GM23338 (cell line): Measurements from ENCODE around the gene GATA5. TPM values are rescaled to one million over a fixed set of nuclear protein-coding genes. Genes with fewer than 3 reads are reported as not detected.

Experiments
- ATAC-seq: fragments of 200-7000 bp; cut with Tn5 transposase; 3 replicates; pipeline ENCODE4 v1.9.1; 2020
- DNase-seq: peaks from one replicate; pipeline ENCODE4 v3.0.0-alpha.2; 2015; ENCODE audit warnings: low spot score
- H2AFZ ChIP-seq: fragments of 200-600 bp; sonication (generic); 2 replicates; pipeline ENCODE4 v1.8.0; 2016; ENCODE audit warnings: antibody characterized with exemption, mild to moderate bottlenecking, moderate library complexity
- H3F3A ChIP-seq: fragments of 200-600 bp; sonication (generic); replicated peaks from 2 replicates; pipeline ENCODE4 v1.8.0; 2017; ENCODE audit warnings: antibody characterized with exemption, mixed run types, low read depth
- H3K27ac ChIP-seq: fragments of 200-600 bp; sonication (generic); 2 replicates; pipeline ENCODE4 v1.6.1; 2016; ENCODE audit warnings: low read depth
- H3K27me3 ChIP-seq: fragments of 200-600 bp; sonication (generic); 2 replicates; pipeline ENCODE4 v1.8.0; 2016; ENCODE audit warnings: mild to moderate bottlenecking, mixed run types, moderate library complexity; ENCODE audit not compliant: insufficient read depth
- H3K36me3 ChIP-seq: fragments of 200-600 bp; sonication (generic); 2 replicates; pipeline ENCODE4 v1.8.0; 2016; ENCODE audit warnings: mild to moderate bottlenecking; ENCODE audit not compliant: insufficient read depth
- H3K4me1 ChIP-seq: fragments of 200-600 bp; sonication (generic); 2 replicates; pipeline ENCODE4 v1.8.0; 2016; ENCODE audit warnings: mild to moderate bottlenecking, moderate library complexity; ENCODE audit not compliant: insufficient read depth
- H3K4me2 ChIP-seq: fragments of 200-600 bp; sonication (generic); 2 replicates; pipeline ENCODE4 v1.7.1; 2017; ENCODE audit warnings: mixed run types
- H3K4me3 ChIP-seq: fragments of 200-600 bp; sonication (generic); 2 replicates; pipeline ENCODE4 v1.6.1; 2016; ENCODE audit warnings: mixed run types
- H3K79me2 ChIP-seq: fragments of 200-600 bp; sonication (generic); replicated peaks from 2 replicates; pipeline ENCODE4 v1.8.0; 2017; ENCODE audit warnings: mild to moderate bottlenecking; ENCODE audit not compliant: insufficient read depth
- H3K9me2 ChIP-seq: fragments of 200-600 bp; sonication (generic); 2 replicates; pipeline ENCODE4 v1.8.0; 2017; ENCODE audit not compliant: insufficient read depth
- H4K20me1 ChIP-seq: fragments of 200-600 bp; sonication (generic); replicated peaks from 2 replicates; pipeline ENCODE4 v1.8.0; 2017; ENCODE audit warnings: mild to moderate bottlenecking; ENCODE audit not compliant: insufficient read depth
- H3K27ac Mint-ChIP-seq: 2 replicates; pipeline ENCODE4 v1.8.0; 2020; ENCODE audit warnings: inconsistent platforms, mild to moderate bottlenecking, moderate library complexity, mixed read lengths
- H3K27me3 Mint-ChIP-seq: 3 replicates; pipeline ENCODE4 v1.8.0; 2022; ENCODE audit warnings: low read depth, mild to moderate bottlenecking, moderate library complexity, mixed read lengths, inconsistent platforms; ENCODE audit not compliant: insufficient read depth, poor library complexity
- H3K36me3 Mint-ChIP-seq: 3 replicates; pipeline ENCODE4 v1.8.0; 2021; ENCODE audit warnings: low read depth, mild to moderate bottlenecking, inconsistent platforms, moderate library complexity, mixed read lengths
- H3K4me1 Mint-ChIP-seq: 3 replicates; pipeline ENCODE4 v1.8.0; 2020; ENCODE audit warnings: mild to moderate bottlenecking, inconsistent platforms, mixed read lengths
- H3K4me3 Mint-ChIP-seq: 3 replicates; pipeline ENCODE4 v1.8.0; 2021; ENCODE audit warnings: moderate library complexity, mild to moderate bottlenecking, inconsistent platforms, mixed read lengths
- H3K9me3 Mint-ChIP-seq: 3 replicates; pipeline ENCODE4 v1.8.0; 2020; ENCODE audit warnings: moderate library complexity, mild to moderate bottlenecking, inconsistent platforms, mixed read lengths
- EZH2 ChIP-seq: fragments of 200-600 bp; sonication (generic); IDR thresholded peaks from one replicate; pipeline ENCODE4 v1.8.0; 2017; ENCODE audit warnings: antibody characterized with exemption, mild to moderate bottlenecking, low read depth; ENCODE audit not compliant: unreplicated experiment
- EZH2phosphoT487 ChIP-seq: fragments of 200-600 bp; sonication (generic); IDR thresholded peaks from one replicate; pipeline ENCODE4 v1.8.1; 2018; ENCODE audit warnings: antibody characterized with exemption; ENCODE audit not compliant: unreplicated experiment
- NANOG ChIP-seq: IDR thresholded peaks from 2 replicates; pipeline ENCODE4 v1.6.1; 2016; ENCODE audit warnings: antibody characterized with exemption, borderline replicate concordance
- POLR2AphosphoS5 ChIP-seq: IDR thresholded peaks from 2 replicates; pipeline ENCODE4 v1.6.1; 2016; ENCODE audit warnings: antibody characterized with exemption, low read depth
- STAT1 ChIP-seq: IDR thresholded peaks from one replicate; pipeline ENCODE4 v1.6.1; 2016; ENCODE audit warnings: antibody characterized with exemption; ENCODE audit not compliant: unreplicated experiment
- ZNF114 ChIP-seq: fragments of 250-450 bp; sonication (Bioruptor Pico); IDR thresholded peaks from 2 replicates; pipeline ENCODE4 v1.5.0; 2020; ENCODE audit warnings: mild to moderate bottlenecking, moderate library complexity
- ZNF331 ChIP-seq: fragments of 250-450 bp; sonication (Bioruptor Pico); IDR thresholded peaks from 2 replicates; pipeline ENCODE4 v1.5.0; 2020; ENCODE audit warnings: low read depth, mild to moderate bottlenecking, moderate library complexity
- polyA plus RNA-seq: library from polyadenylated mRNA; unstranded; fragments of >200 nt; fragmentation: Nextera tagmentation; extraction: Ambion mirVana; gene quantifications from 2 replicates; pipeline ENCODE4 v1.2.1, GENCODE V29; 2016
- total RNA-seq: library from RNA; depleted of rRNA; stranded (reverse); fragments of >200 nt; shearing (Covaris generic); gene quantifications from 2 replicates; pipeline ENCODE4 v1.2.3, GENCODE V29; 2014
- TF ChIP-seq, protein P1 (sequence below), 2 experiments: fragments of 200-600 bp in 1 of 2; sonication (generic) in 1 of 2; conservative IDR thresholded peaks; 2 replicates each; pipeline versions ENCODE4 v1.5.1 to v1.6.1; 2016 to 2017; ENCODE audit warnings: antibody characterized with exemption in 2 of 2, low read depth in 2 of 2, mild to moderate bottlenecking in 2 of 2, moderate library complexity in 1 of 2
- TF ChIP-seq, protein P2 (sequence below): IDR thresholded peaks from 2 replicates; pipeline ENCODE4 v1.6.1; 2016; ENCODE audit warnings: antibody characterized with exemption
- TF ChIP-seq, protein P3 (sequence below): fragments of 250-450 bp; sonication (Bioruptor Pico); IDR thresholded peaks from 2 replicates; pipeline ENCODE4 v1.5.0; 2020; ENCODE audit warnings: mild to moderate bottlenecking, moderate library complexity
- TF ChIP-seq, protein P4 (sequence below): IDR thresholded peaks from one replicate; pipeline ENCODE4 v1.6.1; 2018; ENCODE audit warnings: antibody characterized with exemption; ENCODE audit not compliant: unreplicated experiment

The GATA5 gene
- total and polyA plus RNA-seq, 2 experiments from 2014 or later, result 0.60 to 0.73 TPM

DNA sequence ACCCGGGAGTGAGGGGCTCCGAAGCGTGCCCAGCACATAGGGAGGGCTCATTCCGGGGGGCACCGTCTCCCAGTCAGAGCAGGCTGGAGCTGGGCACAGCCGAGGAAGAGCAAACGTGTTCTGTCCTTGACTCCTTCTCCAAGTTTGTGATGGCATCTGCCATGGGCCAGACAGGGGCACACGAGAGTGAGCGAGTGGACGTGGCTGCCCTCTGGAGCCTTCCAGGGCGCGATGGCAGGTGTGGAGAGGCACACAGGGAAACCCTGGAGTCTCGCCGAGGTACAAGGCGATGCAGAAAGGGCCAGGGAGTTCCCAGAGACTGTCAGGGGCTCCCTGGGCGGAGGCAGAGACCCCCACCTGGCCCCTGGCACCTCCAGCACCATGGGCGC, 9.9 kb upstream of the GATA5 start:
- H3K36me3 ChIP-seq, result no peaks in the 10 kb centered on the region
- no peak overlapping the region for H3K27ac ChIP-seq
- no peak overlapping the region for H2AFZ ChIP-seq
- no peaks in the 10 kb centered on the region for H4K20me1 ChIP-seq
- TF ChIP-seq, protein P1, sequence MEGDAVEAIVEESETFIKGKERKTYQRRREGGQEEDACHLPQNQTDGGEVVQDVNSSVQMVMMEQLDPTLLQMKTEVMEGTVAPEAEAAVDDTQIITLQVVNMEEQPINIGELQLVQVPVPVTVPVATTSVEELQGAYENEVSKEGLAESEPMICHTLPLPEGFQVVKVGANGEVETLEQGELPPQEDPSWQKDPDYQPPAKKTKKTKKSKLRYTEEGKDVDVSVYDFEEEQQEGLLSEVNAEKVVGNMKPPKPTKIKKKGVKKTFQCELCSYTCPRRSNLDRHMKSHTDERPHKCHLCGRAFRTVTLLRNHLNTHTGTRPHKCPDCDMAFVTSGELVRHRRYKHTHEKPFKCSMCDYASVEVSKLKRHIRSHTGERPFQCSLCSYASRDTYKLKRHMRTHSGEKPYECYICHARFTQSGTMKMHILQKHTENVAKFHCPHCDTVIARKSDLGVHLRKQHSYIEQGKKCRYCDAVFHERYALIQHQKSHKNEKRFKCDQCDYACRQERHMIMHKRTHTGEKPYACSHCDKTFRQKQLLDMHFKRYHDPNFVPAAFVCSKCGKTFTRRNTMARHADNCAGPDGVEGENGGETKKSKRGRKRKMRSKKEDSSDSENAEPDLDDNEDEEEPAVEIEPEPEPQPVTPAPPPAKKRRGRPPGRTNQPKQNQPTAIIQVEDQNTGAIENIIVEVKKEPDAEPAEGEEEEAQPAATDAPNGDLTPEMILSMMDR (conservative IDR thresholded peaks at IDR 0.05; ENCODE audit: low read depth in 2 of 2), result no peak
- TF ChIP-seq ZNF331 (CRISPR knock-in tag) (no peak), EZH2phosphoT487 (no peak), EZH2 (no peak), STAT1 (no peak), NANOG (no peak), ZNF114 (CRISPR knock-in tag) (no peak), POLR2AphosphoS5 (no peak)
- TF ChIP-seq, protein P2, sequence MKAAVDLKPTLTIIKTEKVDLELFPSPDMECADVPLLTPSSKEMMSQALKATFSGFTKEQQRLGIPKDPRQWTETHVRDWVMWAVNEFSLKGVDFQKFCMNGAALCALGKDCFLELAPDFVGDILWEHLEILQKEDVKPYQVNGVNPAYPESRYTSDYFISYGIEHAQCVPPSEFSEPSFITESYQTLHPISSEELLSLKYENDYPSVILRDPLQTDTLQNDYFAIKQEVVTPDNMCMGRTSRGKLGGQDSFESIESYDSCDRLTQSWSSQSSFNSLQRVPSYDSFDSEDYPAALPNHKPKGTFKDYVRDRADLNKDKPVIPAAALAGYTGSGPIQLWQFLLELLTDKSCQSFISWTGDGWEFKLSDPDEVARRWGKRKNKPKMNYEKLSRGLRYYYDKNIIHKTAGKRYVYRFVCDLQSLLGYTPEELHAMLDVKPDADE, result no peak
- TF ChIP-seq, protein P3, sequence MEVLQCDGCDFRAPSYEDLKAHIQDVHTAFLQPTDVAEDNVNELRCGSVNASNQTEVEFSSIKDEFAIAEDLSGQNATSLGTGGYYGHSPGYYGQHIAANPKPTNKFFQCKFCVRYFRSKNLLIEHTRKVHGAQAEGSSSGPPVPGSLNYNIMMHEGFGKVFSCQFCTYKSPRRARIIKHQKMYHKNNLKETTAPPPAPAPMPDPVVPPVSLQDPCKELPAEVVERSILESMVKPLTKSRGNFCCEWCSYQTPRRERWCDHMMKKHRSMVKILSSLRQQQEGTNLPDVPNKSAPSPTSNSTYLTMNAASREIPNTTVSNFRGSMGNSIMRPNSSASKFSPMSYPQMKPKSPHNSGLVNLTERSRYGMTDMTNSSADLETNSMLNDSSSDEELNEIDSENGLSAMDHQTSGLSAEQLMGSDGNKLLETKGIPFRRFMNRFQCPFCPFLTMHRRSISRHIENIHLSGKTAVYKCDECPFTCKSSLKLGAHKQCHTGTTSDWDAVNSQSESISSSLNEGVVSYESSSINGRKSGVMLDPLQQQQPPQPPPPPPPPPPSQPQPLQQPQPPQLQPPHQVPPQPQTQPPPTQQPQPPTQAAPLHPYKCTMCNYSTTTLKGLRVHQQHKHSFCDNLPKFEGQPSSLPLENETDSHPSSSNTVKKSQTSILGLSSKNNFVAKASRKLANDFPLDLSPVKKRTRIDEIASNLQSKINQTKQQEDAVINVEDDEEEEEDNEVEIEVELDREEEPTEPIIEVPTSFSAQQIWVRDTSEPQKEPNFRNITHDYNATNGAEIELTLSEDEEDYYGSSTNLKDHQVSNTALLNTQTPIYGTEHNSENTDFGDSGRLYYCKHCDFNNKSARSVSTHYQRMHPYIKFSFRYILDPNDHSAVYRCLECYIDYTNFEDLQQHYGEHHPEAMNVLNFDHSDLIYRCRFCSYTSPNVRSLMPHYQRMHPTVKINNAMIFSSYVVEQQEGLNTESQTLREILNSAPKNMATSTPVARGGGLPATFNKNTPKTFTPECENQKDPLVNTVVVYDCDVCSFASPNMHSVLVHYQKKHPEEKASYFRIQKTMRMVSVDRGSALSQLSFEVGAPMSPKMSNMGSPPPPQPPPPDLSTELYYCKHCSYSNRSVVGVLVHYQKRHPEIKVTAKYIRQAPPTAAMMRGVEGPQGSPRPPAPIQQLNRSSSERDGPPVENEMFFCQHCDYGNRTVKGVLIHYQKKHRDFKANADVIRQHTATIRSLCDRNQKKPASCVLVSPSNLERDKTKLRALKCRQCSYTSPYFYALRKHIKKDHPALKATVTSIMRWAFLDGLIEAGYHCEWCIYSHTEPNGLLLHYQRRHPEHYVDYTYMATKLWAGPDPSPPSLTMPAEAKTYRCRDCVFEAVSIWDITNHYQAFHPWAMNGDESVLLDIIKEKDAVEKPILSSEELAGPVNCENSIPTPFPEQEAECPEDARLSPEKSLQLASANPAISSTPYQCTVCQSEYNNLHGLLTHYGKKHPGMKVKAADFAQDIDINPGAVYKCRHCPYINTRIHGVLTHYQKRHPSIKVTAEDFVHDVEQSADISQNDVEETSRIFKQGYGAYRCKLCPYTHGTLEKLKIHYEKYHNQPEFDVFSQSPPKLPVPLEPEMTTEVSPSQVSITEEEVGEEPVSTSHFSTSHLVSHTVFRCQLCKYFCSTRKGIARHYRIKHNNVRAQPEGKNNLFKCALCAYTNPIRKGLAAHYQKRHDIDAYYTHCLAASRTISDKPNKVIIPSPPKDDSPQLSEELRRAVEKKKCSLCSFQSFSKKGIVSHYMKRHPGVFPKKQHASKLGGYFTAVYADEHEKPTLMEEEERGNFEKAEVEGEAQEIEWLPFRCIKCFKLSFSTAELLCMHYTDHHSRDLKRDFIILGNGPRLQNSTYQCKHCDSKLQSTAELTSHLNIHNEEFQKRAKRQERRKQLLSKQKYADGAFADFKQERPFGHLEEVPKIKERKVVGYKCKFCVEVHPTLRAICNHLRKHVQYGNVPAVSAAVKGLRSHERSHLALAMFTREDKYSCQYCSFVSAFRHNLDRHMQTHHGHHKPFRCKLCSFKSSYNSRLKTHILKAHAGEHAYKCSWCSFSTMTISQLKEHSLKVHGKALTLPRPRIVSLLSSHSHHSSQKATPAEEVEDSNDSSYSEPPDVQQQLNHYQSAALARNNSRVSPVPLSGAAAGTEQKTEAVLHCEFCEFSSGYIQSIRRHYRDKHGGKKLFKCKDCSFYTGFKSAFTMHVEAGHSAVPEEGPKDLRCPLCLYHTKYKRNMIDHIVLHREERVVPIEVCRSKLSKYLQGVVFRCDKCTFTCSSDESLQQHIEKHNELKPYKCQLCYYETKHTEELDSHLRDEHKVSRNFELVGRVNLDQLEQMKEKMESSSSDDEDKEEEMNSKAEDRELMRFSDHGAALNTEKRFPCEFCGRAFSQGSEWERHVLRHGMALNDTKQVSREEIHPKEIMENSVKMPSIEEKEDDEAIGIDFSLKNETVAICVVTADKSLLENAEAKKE, result no peak
- TF ChIP-seq, protein P4, sequence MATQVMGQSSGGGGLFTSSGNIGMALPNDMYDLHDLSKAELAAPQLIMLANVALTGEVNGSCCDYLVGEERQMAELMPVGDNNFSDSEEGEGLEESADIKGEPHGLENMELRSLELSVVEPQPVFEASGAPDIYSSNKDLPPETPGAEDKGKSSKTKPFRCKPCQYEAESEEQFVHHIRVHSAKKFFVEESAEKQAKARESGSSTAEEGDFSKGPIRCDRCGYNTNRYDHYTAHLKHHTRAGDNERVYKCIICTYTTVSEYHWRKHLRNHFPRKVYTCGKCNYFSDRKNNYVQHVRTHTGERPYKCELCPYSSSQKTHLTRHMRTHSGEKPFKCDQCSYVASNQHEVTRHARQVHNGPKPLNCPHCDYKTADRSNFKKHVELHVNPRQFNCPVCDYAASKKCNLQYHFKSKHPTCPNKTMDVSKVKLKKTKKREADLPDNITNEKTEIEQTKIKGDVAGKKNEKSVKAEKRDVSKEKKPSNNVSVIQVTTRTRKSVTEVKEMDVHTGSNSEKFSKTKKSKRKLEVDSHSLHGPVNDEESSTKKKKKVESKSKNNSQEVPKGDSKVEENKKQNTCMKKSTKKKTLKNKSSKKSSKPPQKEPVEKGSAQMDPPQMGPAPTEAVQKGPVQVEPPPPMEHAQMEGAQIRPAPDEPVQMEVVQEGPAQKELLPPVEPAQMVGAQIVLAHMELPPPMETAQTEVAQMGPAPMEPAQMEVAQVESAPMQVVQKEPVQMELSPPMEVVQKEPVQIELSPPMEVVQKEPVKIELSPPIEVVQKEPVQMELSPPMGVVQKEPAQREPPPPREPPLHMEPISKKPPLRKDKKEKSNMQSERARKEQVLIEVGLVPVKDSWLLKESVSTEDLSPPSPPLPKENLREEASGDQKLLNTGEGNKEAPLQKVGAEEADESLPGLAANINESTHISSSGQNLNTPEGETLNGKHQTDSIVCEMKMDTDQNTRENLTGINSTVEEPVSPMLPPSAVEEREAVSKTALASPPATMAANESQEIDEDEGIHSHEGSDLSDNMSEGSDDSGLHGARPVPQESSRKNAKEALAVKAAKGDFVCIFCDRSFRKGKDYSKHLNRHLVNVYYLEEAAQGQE, result no peak
- H3K4me3 ChIP-seq, result no peak overlapping the region
- H3K9me2 ChIP-seq, result no peaks in the 10 kb centered on the region
- H3K4me1 ChIP-seq, result peaks cover 4% of the 10 kb centered on the region; the same call in 1 of the 2 replicates
- H3K4me1 Mint-ChIP-seq, result peaks cover 22% of the 10 kb centered on the region
- H3K27me3 Mint-ChIP-seq, result peaks cover 46% of the 10 kb centered on the region
- H3K4me3 Mint-ChIP-seq, result no peak overlapping the region
- H3K27me3 ChIP-seq, result peaks cover 8% of the 10 kb centered on the region; the same call in 1 of the 2 replicates
- H3K36me3 Mint-ChIP-seq, result no peaks in the 10 kb centered on the region
- H3K79me2 ChIP-seq, result no peaks in the 10 kb centered on the region
- no peak for DNase-seq
- no peak for ATAC-seq
- H3F3A ChIP-seq, result 0 out of 2 replicates have a peak, but pooled peaks cover 6% of the 10 kb centered on the region
- H3K27ac Mint-ChIP-seq, result no peak overlapping the region
- no peaks in the 10 kb centered on the region for H3K9me3 Mint-ChIP-seq
- H3K4me2 ChIP-seq, result no peak overlapping the region
